ENCODE data around the gene PRDM15. TPM values are rescaled to one million over a fixed set of nuclear protein-coding genes. Genes with fewer than 3 reads are reported as not detected.

Gene PRDM15
- total and polyA plus RNA-seq, 10 donors, result 4.4 to 18.0 (median 10.8) TPM

GRCh38 chr21:41917531-41917930 is 38.4 kb upstream of the PRDM15 start:
- Histone ChIP-seq H3K4me1 (peaks cover 17 to 25% (median 23%) of the 10 kb centered on the region in 6 donors), H3K27ac (no peak overlapping the region), H3K9me3 (no peaks in the 10 kb centered on the region), H3K36me3 (peaks cover 0 to 80% (median 49%) of the 10 kb centered on the region in 6 donors), H3K4me3 (no peak overlapping the region), H3K27me3 (replicated peaks in 1 of 7) (no peaks in the 10 kb centered on the region)
- DNase-seq, result no peak
- TF ChIP-seq CTCF (IDR thresholded peaks at IDR 0.05 in 8 of 11, conservative IDR thresholded peaks at IDR 0.05 in 3 of 11) (no peak), POLR2AphosphoS5 (IDR thresholded peaks at IDR 0.05) (no peak), POLR2A (IDR thresholded peaks at IDR 0.05) (no peak)
- 92 to 98% (median 93%) methylated on average over 4 of the region's 4 CpGs for WGBS, 5 donors
- intact Hi-C loops (cut with DNase I; ENCODE audit: low total_unique reads), result no loop called here

GRCh38 chr21:41916888-41917433 is 37.8 kb upstream of the PRDM15 start:
- TF ChIP-seq CTCF (IDR thresholded peaks at IDR 0.05 in 8 of 11, conservative IDR thresholded peaks at IDR 0.05 in 3 of 11) (no peak), POLR2AphosphoS5 (IDR thresholded peaks at IDR 0.05) (no peak), POLR2A (IDR thresholded peaks at IDR 0.05) (no peak)
- Histone ChIP-seq H3K27ac (no peak overlapping the region), H3K9me3 (no peaks in the 10 kb centered on the region), H3K4me1 (peaks cover 11 to 19% (median 18%) of the 10 kb centered on the region in 6 donors), H3K4me3 (no peak overlapping the region), H3K27me3 (replicated peaks in 1 of 7) (no peaks in the 10 kb centered on the region), H3K36me3 (peaks cover 0 to 85% (median 55%) of the 10 kb centered on the region in 6 donors)
- DNase-seq, result no peak
- WGBS, 5 donors, result 83 to 93% (median 87%) methylated on average over 2 to 3 of the region's 3 CpGs
- intact Hi-C loops (cut with DNase I; ENCODE audit: low total_unique reads), result no loop called here

GRCh38 chr21:41914965-41915364 is 35.8 kb upstream of the PRDM15 start:
- no peaks in the 10 kb centered on the region for H3K9me3 ChIP-seq
- peaks cover 0 to 100% (median 67%) of the 10 kb centered on the region in 6 donors for H3K36me3 ChIP-seq
- intact Hi-C loops (cut with DNase I; ENCODE audit: low total_unique reads), result no loop called here
- H3K4me3 ChIP-seq, result no peak overlapping the region
- no peak overlapping the region for H3K27ac ChIP-seq
- no peak for DNase-seq
- no peaks in the 10 kb centered on the region for H3K27me3 ChIP-seq (replicated peaks in 1 of 7)
- H3K4me1 ChIP-seq, result no peaks in the 10 kb centered on the region
- 79 to 94% (median 89%) methylated on average over 6 of the region's 6 CpGs for WGBS, 5 donors
- no peak for TF ChIP-seq POLR2A (IDR thresholded peaks at IDR 0.05)
- TF ChIP-seq CTCF (IDR thresholded peaks at IDR 0.05 in 8 of 11, conservative IDR thresholded peaks at IDR 0.05 in 3 of 11), result no peak
- no peak for TF ChIP-seq POLR2AphosphoS5 (IDR thresholded peaks at IDR 0.05)

GRCh38 chr21:41914358-41914757 is 35.2 kb upstream of the PRDM15 start:
- Histone ChIP-seq H3K27me3 (replicated peaks in 1 of 7) (no peaks in the 10 kb centered on the region), H3K4me3 (no peak overlapping the region), H3K27ac (no peak overlapping the region), H3K36me3 (peaks cover 0 to 100% (median 70%) of the 10 kb centered on the region in 6 donors), H3K4me1 (peaks cover 0 to 3% (median 0%) of the 10 kb centered on the region in 6 donors), H3K9me3 (no peaks in the 10 kb centered on the region)
- intact Hi-C loops (cut with DNase I; ENCODE audit: low total_unique reads), result no loop called here
- WGBS, 5 donors, result 87 to 96% (median 93%) methylated on average over 12 of the region's 12 CpGs
- DNase-seq, result no peak
- TF ChIP-seq POLR2AphosphoS5 (IDR thresholded peaks at IDR 0.05), result no peak
- no peak for TF ChIP-seq CTCF (IDR thresholded peaks at IDR 0.05 in 8 of 11, conservative IDR thresholded peaks at IDR 0.05 in 3 of 11)
- no peak for TF ChIP-seq POLR2A (IDR thresholded peaks at IDR 0.05)
